Activated CD4-positive, alpha-beta T cell treated with anti-CD3 and anti-CD28 coated beads, Interleukin-2, amount 10 ng/mL, durations not matched to agents 7 days and 5 days (primary cell): Measurements from ENCODE around the gene LTBP2. TPM values are rescaled to one million over a fixed set of nuclear protein-coding genes. Genes with fewer than 3 reads are reported as not detected.

Experiments
- CTCF ChIA-PET: fragments of 350-600 bp; sonication (Branson Sonifier 250); formaldehyde crosslinking; loops from one replicate; lab custom pipeline; 2021; ENCODE audit warnings: antibody characterized with exemption; lab: Charles Lee
- POLR2A ChIA-PET: fragments of 350-600 bp; sonication (Branson Sonifier 250); formaldehyde crosslinking; loops from one replicate; lab custom pipeline; 2021; ENCODE audit warnings: antibody characterized with exemption; lab: Charles Lee
- DNase-seq: peaks from one replicate; pipeline ENCODE4 v3.0.0-alpha.2; 2020
- H3K27ac Mint-ChIP-seq: one replicate; pipeline ENCODE4 v1.8.0; 2021; ENCODE audit warnings: mild to moderate bottlenecking, moderate library complexity, mixed read lengths
- H3K27me3 Mint-ChIP-seq: one replicate; pipeline ENCODE4 v1.8.0; 2021; ENCODE audit warnings: mixed read lengths
- H3K36me3 Mint-ChIP-seq: one replicate; pipeline ENCODE4 v1.8.0; 2021; ENCODE audit warnings: low read depth, mixed read lengths
- H3K4me1 Mint-ChIP-seq: one replicate; pipeline ENCODE4 v1.8.0; 2021; ENCODE audit warnings: mixed read lengths
- H3K4me3 Mint-ChIP-seq: one replicate; pipeline ENCODE4 v1.8.0; 2021; ENCODE audit warnings: mild to moderate bottlenecking, moderate library complexity, mixed read lengths
- H3K9me3 Mint-ChIP-seq: one replicate; pipeline ENCODE4 v1.8.0; 2021; ENCODE audit warnings: mixed read lengths
- total RNA-seq, 2 experiments: library from RNA; stranded (reverse); gene quantifications; one replicate each; pipeline ENCODE4 v1.2.3, GENCODE V29; 2021

Gene LTBP2
- total RNA-seq, 2 experiments from 2014 or later: 0.05 to 0.12 TPM

DNA sequence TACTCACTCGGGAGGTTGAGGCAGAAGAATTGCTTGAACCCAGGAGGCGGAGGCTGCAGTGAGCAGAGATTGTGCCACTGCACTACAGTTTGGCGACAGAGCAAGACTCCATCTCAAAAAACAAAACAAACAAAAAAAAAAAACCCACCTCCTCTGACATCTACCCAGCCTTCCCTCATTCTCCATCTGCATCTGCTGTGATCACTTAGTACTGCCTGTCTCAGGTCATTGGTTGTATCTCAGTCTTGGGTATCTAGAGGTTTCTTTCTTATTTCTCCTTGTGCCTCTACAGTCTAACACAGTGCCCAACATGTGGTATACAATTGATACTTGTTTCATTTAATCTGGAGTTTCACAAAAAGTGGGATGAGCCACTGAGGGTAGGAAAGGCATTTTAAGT lies 5.3 kb downstream of the LTBP2 start:
- DNase-seq: no peak
- Mint-ChIP-seq H3K4me3 (no peak overlapping the region), H3K27ac (no peak overlapping the region), H3K36me3 (no peaks in the 10 kb centered on the region), H3K27me3 (peaks cover 30% of the 10 kb centered on the region), H3K4me1 (peaks cover 5% of the 10 kb centered on the region), H3K9me3 (no peaks in the 10 kb centered on the region)
- ChIA-PET CTCF (no interaction called here), POLR2A (no interaction called here)

DNA sequence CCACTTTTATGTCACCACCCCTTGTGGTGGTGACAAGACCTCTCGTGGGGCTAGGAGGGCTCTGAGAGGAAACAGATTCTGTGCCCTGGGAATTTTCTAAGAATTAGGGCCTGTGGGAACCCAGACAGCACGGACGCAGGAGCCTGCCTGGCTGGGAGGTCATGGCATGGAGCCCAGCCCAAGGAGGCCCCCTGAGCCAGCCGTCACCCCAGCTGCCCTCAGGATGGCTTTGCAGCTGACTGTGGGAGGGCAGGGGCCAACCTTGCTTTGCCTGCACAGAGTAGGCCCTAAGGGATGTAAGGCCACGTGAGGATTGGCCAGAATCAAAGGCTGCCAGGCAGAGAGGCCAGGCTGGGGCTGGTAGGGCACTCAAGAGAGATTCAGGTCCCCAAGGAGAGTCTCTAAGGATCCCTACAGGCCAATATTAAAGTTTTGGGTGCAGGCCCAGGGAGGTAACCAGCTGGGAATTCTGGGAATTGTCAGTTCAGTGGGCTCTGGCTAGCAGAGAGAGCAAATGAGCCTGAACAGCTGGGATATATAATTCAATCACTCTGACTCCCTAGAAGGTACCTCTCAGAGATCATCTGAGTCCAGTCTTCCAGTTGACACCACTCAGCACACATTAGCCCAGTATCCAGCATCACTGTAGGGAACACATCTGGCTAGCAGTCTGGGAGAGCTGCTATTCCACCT lies 6.4 kb downstream of the LTBP2 start:
- POLR2A ChIA-PET: no interaction called here
- peaks cover 5% of the 10 kb centered on the region for H3K4me1 Mint-ChIP-seq
- CTCF ChIA-PET: interaction anchor here (1.5 kb wide), 1 partner anchor 11 kb away, joined by 5 read pairs; no protein-coding TSS in a partner anchor
- no peaks in the 10 kb centered on the region for H3K36me3 Mint-ChIP-seq
- no peak for DNase-seq
- no peaks in the 10 kb centered on the region for H3K9me3 Mint-ChIP-seq
- peaks cover 25% of the 10 kb centered on the region for H3K27me3 Mint-ChIP-seq
- no peak overlapping the region for H3K27ac Mint-ChIP-seq
- H3K4me3 Mint-ChIP-seq: no peak overlapping the region

DNA sequence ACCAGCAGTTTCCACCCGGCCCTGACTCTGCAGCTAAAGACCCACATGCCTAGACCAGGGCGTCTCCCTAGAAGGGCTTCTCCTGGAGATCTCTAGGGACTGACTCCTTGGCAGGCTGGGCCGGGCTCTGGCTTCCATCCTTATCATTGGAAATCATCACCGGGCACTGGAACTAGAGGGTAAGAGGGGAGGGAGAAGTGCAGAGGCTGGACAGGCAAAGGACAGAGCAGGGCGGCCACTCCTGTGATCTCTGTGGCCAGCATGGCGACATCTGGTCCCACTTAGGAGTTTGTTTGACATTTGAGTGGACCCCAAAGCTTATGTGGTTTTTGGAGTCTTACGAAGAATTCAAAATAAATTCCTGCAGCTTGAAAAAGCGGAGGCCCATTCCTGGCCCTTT lies 7.1 kb downstream of the LTBP2 start:
- peaks cover 5% of the 10 kb centered on the region for H3K4me1 Mint-ChIP-seq
- CTCF ChIA-PET: interaction anchor here (1.2 to 1.5 kb wide), 2 partner anchors 11 to 14 kb away, joined by 4 to 5 read pairs; no protein-coding TSS in a partner anchor
- H3K27ac Mint-ChIP-seq: no peak overlapping the region
- no peak for DNase-seq
- no peak overlapping the region for H3K4me3 Mint-ChIP-seq
- peaks cover 17% of the 10 kb centered on the region for H3K27me3 Mint-ChIP-seq
- POLR2A ChIA-PET: no interaction called here
- H3K36me3 Mint-ChIP-seq: no peaks in the 10 kb centered on the region
- H3K9me3 Mint-ChIP-seq: no peaks in the 10 kb centered on the region

DNA sequence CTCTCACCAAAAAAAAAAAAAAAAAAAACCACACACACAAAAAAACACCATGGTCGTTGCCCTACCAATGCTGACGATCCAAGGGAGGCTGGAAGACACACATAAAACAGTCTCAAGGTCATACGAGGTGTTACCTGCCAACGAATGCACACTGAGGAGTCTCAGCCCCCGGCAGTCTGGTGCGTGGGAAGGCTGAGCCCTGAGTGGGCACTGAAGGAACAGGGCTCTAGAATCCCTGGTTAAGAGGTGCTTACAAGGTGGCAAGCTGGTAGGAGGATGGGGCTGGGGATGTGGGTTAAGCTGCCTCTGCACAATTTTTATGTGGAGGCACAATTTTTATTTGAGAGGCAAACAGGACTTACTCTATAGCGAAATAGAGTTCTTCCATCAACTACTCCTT lies 7.9 kb downstream of the LTBP2 start:
- Mint-ChIP-seq H3K9me3 (no peaks in the 10 kb centered on the region), H3K4me3 (no peak overlapping the region), H3K27ac (no peak overlapping the region), H3K4me1 (peaks cover 3% of the 10 kb centered on the region), H3K36me3 (no peaks in the 10 kb centered on the region), H3K27me3 (peaks cover 9% of the 10 kb centered on the region)
- ChIA-PET POLR2A (no interaction called here), CTCF (interaction anchor here (0.5 to 1.5 kb wide), 4 partner anchors 9 to 322 kb away, joined by 4 to 5 read pairs (median 4); no protein-coding TSS in a partner anchor)
- DNase-seq: no peak

DNA sequence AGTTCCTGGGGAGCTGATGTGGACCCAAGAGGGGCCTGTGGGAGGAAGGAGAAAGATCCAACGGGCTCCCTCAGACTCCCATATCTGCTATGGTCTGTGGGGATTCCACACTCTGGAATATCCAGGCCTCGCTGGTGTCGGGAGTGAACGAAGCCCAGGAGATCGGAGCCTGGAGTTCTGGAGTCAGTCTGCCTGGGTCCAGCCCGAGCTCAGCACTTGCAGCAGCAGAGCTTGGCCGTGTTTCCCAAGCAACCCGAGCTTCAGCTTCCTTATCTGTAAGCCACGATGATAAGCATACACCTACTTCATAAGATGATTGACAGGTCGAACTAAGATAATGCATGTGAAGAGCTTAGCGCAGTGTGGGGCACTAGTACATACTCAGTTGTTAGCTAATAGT lies 10.1 kb downstream of the LTBP2 start:
- H3K4me3 Mint-ChIP-seq: no peak overlapping the region

DNA sequence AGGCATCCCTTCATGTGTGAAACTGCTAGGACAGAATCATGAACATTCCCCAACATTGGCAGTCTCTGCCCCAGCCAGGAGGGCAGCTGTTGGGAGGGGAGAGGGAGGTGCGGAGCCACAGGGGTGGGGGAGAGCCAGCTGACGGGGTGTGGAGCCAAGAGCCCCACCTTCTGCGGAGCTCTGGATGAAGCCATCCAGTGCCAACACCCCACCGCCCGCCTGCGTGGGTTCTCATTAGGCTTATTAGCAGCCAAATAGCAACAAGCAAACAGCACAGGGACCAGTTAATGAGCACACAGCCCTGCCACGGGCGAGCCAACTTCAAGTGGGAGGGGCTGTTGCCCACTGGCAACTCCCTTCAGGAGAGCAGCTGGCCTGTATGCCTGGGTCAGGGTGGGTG lies 12.1 kb downstream of the LTBP2 start:
- CTCF ChIA-PET: interaction anchor here (7.6 kb wide), 1 partner anchor 11 kb away, joined by 64 read pairs; the partner anchor contains the start of gene LTBP2
- Mint-ChIP-seq H3K36me3 (no peaks in the 10 kb centered on the region), H3K27me3 (peaks cover 4% of the 10 kb centered on the region), H3K4me3 (no peak overlapping the region), H3K4me1 (no peaks in the 10 kb centered on the region), H3K27ac (no peak overlapping the region), H3K9me3 (no peaks in the 10 kb centered on the region)
- POLR2A ChIA-PET: no interaction called here
- no peak for DNase-seq

More for the DNA sequence above, 10.1 kb downstream of the LTBP2 start:
- ChIA-PET POLR2A (interaction anchor here (0.7 kb wide), 1 partner anchor 11 kb away, joined by 5 read pairs; no protein-coding TSS in a partner anchor), CTCF (interaction anchor here (0.6 to 7.6 kb wide), 3 partner anchors 9 to 55 kb away, joined by 3 to 64 read pairs (median 3); partner anchors contain the start of gene LTBP2)
- Mint-ChIP-seq H3K27me3 (peaks cover 9% of the 10 kb centered on the region), H3K4me1 (no peaks in the 10 kb centered on the region), H3K36me3 (no peaks in the 10 kb centered on the region), H3K27ac (no peak overlapping the region), H3K9me3 (no peaks in the 10 kb centered on the region)
- DNase-seq: no peak

DNA sequence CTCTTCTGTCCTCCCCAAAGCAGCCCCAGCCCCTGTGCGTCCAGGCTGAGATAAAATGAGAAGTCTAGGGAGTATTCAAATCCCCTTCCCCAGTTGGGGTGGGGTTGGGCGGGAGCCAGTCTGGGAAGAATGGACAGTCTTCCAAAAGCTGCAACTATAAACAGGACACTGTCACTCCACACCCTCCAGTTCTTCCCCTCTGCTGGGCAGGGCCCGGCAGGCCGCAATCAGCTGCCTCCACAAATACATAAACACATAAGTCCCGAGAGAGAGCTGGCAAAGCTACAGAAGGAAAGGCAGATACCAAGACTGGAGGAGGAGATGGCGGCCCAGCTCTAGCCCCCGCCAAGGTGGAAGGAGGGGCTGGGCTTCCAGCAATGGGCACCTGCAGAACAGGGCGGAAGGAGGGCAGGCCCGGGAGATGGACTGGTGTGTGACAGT lies 12.7 kb downstream of the LTBP2 start:
- no peak overlapping the region for H3K27ac Mint-ChIP-seq
- H3K27me3 Mint-ChIP-seq: peaks cover 4% of the 10 kb centered on the region
- no peaks in the 10 kb centered on the region for H3K4me1 Mint-ChIP-seq
- POLR2A ChIA-PET: no interaction called here
- CTCF ChIA-PET: interaction anchor here (0.8 to 7.6 kb wide), 3 partner anchors 12 to 302 kb away, joined by 3 to 64 read pairs (median 3); partner anchors contain the start of gene LTBP2
- H3K36me3 Mint-ChIP-seq: no peaks in the 10 kb centered on the region
- H3K9me3 Mint-ChIP-seq: no peaks in the 10 kb centered on the region
- no peak overlapping the region for H3K4me3 Mint-ChIP-seq
- no peak for DNase-seq

DNA sequence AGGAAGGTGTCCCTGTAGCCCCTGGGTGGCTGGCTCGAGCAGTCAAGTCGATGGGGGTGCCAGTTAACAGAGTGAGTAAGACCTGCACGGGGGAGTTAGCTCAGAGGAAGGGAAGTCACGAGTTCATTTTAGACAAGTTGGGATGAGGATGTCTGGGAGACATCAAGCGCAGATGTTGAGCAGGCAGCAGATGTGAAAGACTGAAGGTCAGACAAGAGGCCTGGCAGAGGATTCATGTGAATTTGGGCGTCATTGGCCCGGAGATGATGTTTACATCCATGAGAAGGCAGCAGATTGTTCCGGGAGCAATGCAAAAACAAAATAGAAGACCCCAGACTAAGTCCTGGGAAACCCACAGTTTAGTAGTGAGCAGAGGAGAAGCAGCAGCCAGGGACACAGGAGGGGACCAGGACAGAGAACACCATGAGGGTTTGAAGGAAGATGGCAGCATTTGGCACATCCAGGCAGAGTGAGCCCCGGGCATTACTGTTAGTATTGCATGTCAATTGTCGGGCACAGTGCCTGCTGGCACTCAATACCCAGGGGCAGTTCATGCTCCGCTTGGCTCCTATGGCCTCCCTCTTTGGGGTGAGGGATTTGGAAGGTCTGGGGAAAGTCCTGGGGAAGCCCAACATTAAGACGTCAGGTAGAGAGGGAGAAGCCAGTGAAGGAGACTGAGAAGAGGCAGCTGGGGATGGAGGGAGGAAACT lies 15.1 kb downstream of the LTBP2 start:
- DNase-seq: no peak

DNA sequence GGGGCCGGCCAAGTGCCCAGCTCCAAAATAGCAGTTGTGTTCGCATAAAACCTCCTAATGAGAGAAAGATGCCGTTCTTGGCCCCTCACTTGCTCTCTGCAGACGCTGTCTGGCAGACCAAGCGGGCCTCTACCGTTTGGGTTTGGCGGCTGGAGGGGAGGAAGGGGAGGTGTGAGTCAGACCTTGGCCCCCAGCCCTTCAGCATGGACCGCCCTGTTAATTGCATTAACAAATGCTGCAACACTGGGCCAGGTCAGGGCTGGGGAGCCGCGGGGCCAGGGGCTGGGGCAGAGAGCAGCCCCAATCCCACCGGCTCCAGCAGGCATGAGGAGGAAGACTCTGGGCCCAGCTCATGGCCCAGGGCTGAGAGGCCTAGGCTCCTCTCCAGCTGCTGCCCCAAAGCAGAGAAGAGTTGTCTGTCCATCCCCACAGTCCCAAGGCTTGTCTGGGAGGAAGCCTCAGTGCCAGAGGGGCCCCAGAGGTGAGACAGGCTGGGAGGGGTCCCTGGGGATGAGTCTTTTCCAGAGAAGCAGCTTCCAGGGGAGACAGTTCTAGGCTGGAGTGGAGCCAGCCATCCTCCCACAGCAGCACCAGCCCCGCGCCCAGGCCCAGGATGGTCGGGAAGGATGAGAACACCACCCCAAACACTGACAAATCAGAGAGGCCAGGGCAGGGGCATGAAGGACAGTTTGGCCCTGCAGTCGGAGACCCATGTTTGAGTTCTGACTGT lies 16.9 kb downstream of the LTBP2 start:
- Mint-ChIP-seq H3K36me3 (no peaks in the 10 kb centered on the region), H3K4me1 (no peaks in the 10 kb centered on the region), H3K9me3 (no peaks in the 10 kb centered on the region), H3K27me3 (no peaks in the 10 kb centered on the region), H3K27ac (no peak overlapping the region), H3K4me3 (no peak overlapping the region)
- DNase-seq: no peak
- ChIA-PET POLR2A (interaction anchor here (0.6 kb wide), 1 partner anchor 315 kb away, joined by 4 read pairs; no protein-coding TSS in a partner anchor), CTCF (interaction anchor here (0.6 to 7.6 kb wide), 4 partner anchors 13 to 544 kb away, joined by 3 to 64 read pairs (median 5); partner anchors contain the start of gene LTBP2)

More for the DNA sequence above, 15.1 kb downstream of the LTBP2 start:
- H3K4me3 Mint-ChIP-seq: no peak overlapping the region
- no peaks in the 10 kb centered on the region for H3K4me1 Mint-ChIP-seq
- ChIA-PET CTCF (interaction anchor here (1.4 to 7.6 kb wide), 2 partner anchors 14 to 16 kb away, joined by 3 to 64 read pairs; partner anchors contain the start of gene LTBP2), POLR2A (no interaction called here)
- no peak overlapping the region for H3K27ac Mint-ChIP-seq
- H3K27me3 Mint-ChIP-seq: no peaks in the 10 kb centered on the region
- no peaks in the 10 kb centered on the region for H3K36me3 Mint-ChIP-seq
- H3K9me3 Mint-ChIP-seq: no peaks in the 10 kb centered on the region

DNA sequence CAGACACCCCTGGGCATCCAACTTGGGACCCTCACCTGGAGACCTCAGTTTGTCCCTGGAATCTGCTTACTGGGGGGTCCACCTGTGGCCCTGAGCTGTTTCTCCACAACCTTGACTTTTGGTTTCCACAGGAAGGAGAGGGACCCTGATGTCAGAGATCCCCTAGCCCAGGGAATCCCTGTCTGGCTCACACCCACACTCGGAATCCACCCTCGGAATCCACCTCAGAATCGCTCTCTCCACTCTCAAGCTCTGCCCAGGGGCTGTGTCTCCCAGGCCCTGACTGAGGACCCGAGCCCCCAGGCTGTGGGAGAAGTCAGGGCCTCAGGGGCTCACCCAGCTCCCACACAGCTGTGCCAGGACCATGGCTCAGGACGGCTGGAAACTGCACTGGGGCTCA lies 17.4 kb downstream of the LTBP2 start:
- Mint-ChIP-seq H3K9me3 (no peaks in the 10 kb centered on the region), H3K27ac (no peak overlapping the region), H3K4me1 (no peaks in the 10 kb centered on the region), H3K27me3 (no peaks in the 10 kb centered on the region), H3K4me3 (no peak overlapping the region), H3K36me3 (no peaks in the 10 kb centered on the region)
- no peak for DNase-seq
- POLR2A ChIA-PET: no interaction called here
- CTCF ChIA-PET: interaction anchor here (0.8 to 2.1 kb wide), 2 partner anchors 13 to 17 kb away, joined by 3 to 7 read pairs; partner anchors contain the start of gene LTBP2

DNA sequence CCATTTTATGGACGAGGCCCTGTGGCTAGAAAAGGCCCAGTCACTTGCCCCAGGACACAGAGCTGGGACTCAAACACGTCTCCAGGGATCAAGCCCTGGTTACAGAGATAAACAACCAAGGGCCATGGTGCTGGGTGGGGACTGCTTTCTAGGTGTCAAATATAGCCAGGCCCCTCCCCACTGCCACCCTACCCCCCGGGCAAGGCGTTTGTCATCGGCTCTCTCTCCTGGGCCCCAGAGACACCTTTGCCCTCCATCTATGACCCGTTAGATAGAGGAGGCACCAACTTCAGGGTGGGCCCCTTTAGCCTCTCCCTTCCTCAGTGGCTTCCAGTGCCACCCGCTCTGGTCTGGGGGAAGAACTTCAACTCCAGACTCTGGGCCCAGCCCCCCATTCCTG lies 18.0 kb downstream of the LTBP2 start:
- H3K4me3 Mint-ChIP-seq: no peak overlapping the region
- H3K27ac Mint-ChIP-seq: no peak overlapping the region
- no peaks in the 10 kb centered on the region for H3K4me1 Mint-ChIP-seq
- H3K36me3 Mint-ChIP-seq: no peaks in the 10 kb centered on the region
- POLR2A ChIA-PET: no interaction called here
- CTCF ChIA-PET: interaction anchor here (0.8 to 2.1 kb wide), 3 partner anchors 11 to 18 kb away, joined by 3 to 7 read pairs (median 4); partner anchors contain the start of gene LTBP2
- no peak for DNase-seq
- H3K27me3 Mint-ChIP-seq: no peaks in the 10 kb centered on the region
- no peaks in the 10 kb centered on the region for H3K9me3 Mint-ChIP-seq
